H1 (cell line): ENCODE results near the gene ANKS1A. TPM values are rescaled to one million over a fixed set of nuclear protein-coding genes. Genes with fewer than 3 reads are reported as not detected.

ENCODE experiments used
- EP300 ChIP-seq, 2 experiments: IDR thresholded peaks; 1 replicate in 1 of 2; 2 replicates in 1 of 2; pipeline ENCODE4 v1.6.1; 2011 to 2012; ENCODE audit warnings: low read depth in 2 of 2, low read length in 2 of 2, mild to moderate bottlenecking in 2 of 2, borderline replicate concordance in 1 of 2, inconsistent platforms in 1 of 2, moderate library complexity in 1 of 2
- GABPA ChIP-seq: IDR thresholded peaks from 2 replicates; pipeline ENCODE4 v1.6.1; 2011; ENCODE audit warnings: mild to moderate bottlenecking, low read length, moderate library complexity, borderline replicate concordance; ENCODE audit not compliant: insufficient read depth
- RXRA ChIP-seq: IDR thresholded peaks from 2 replicates; pipeline ENCODE4 v1.6.1; 2011; ENCODE audit warnings: low read depth, mild to moderate bottlenecking, low read length, moderate library complexity; ENCODE audit not compliant: insufficient read depth
- polyA plus RNA-seq, 7 experiments: library from polyadenylated mRNA; depleted of rRNA in 3 of 7; stranded (reverse) in 5 of 7; unstranded in 2 of 7; fragments of >200 nt in 5 of 7; fragments of 200-250 nt in 2 of 7; gene quantifications; 1 replicate in 5 of 7; 2 replicates in 1 of 7; 4 replicates in 1 of 7; pipeline versions ENCODE4 v1.2.1 to v1.2.3, GENCODE V29; 2011 to 2013; ENCODE audit warnings: missing spikeins in 2 of 7, mixed read lengths in 2 of 7
- total RNA-seq: library from RNA; stranded (reverse); fragmentation: NEBNext Ultra II Directional; extraction: Animal tissue kit (Norgen Biotek cat#: 25700); gene quantifications from 2 replicates; pipeline ENCODE4 v1.2.1, GENCODE V29; 2021

Gene ANKS1A
- total and polyA plus RNA-seq, 2 of the 8 experiments (the other 6 are each of a cell fraction or from before 2014, with no cell fraction given), result 9.8 to 30.9 TPM

DNA sequence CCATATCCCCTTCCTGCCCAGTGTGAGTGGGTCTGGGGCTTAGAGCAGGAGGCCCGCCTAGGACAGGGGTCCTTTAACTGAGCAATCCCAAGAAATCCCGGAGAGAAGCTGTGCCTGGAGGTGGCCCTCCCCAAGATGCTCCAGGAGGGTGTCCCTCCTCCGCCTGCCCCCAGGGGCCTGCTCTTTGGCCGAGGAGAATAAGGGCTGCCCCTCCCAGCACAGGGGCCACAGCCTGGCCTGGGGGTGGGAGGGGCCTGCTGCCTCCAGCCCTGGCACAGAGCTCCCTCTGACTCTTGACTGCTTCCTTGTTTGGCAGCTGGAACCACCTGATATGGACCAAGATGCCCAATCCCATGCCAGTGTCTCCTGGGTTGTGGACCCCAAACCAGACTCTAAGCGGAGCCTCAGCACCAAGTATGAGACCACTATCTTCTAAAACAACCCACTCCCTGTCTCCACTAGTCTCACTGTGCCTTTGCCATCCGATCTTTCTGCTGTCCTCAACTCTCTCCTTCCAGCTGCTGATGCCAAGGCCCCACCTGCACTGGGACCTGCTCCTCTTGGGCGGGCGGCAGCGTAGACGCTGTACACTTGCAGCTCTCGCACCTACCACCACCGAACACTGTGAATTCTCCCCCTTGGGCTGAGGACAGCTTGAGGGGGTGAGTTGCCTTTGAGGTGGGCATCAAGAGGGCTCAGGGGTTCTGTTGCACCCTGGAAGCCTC, 197.7 kb downstream of the ANKS1A start (continued):
- TF ChIP-seq GABPA, result no peak
- no peak for TF ChIP-seq RXRA
- TF ChIP-seq EP300 (IDR thresholded peaks at IDR 0.05; ENCODE audit: borderline replicate concordance in 1 of 2, low read depth in 2 of 2, low read length in 2 of 2), result no peak
